ENCODE measurements around the gene HCAR2.
"Not testable (repeated sequence)": the region's sequence is repeated elsewhere in the genome, so short reads cannot be mapped to it uniquely, and the experiment has no call there.

The HCAR2 gene

DNA sequence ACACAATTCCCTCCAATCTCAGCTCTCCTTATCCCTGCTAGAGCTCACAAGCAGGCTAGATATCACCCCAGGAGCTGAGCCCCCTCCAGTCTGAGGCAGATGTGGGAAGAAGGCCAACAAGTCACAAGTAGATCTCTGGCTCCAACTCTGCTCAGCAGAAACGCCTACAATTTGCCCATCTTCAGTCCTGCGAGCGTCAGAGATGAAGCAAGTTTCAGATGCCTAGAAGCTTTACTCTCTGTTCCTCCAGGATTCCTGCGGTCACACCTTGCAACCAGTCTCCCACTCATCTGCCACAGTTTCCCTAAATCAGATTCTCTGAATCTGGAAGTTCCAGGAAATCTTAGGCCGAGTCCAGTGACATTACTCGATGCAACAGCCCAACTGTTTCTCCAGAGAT lies 12.1 kb upstream of the HCAR2 start:
- not testable (repeated sequence) for H3K4me1 ChIP-seq (ENCODE audit: control insufficient read depth, insufficient read depth, low read length); H3K4me3 ChIP-seq (ENCODE audit: insufficient read depth, low read depth, low read length); H3K27ac ChIP-seq (ENCODE audit: insufficient read depth, low read depth, low read length, poor library complexity, severe bottlenecking); H3K9me3 ChIP-seq (ENCODE audit: control insufficient read depth, low read length); H3K36me3 ChIP-seq (ENCODE audit: control insufficient read depth, insufficient read depth, low read length); H3K27me3 ChIP-seq (ENCODE audit: control insufficient read depth, insufficient read depth, low read length, poor library complexity, severe bottlenecking)
- WGBS, 2 experiments, result 95 to 98% methylated on average over 6 of the region's 6 CpGs

DNA sequence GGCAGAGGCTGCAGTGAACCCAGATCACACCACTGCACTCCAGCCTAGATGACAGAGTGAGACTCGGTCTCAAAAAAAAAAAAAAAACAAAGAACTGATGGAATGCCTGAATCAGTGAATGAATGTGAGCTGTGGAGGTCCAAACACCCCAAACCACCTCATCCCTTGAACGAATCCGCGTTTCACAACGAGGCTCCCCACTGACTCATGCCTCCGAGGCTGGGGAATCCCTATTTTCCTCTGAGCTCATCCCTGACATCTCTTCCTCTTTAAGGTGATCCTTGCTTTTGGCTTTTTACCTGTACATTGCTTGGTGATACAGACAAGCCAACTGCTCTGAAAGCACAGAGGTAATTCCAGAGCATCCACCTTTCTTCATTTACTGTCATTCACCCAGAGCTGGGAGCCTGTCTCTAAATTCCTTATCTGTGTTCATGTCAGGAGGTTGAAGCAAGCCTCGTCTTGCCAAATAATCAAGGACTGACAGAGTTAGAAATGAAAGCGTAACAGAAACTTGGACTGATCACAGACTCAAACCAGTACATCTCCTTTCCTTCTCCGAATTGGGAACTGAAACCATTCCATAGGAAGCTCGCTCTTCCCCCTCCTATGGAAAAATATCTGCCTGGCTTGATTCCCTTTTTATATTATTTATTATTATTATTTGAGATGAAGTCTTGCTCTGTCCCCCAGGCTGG lies 10.5 kb upstream of the HCAR2 start:
- not testable (repeated sequence) for H3K27me3 ChIP-seq (ENCODE audit: control insufficient read depth, insufficient read depth, low read length, poor library complexity, severe bottlenecking); H3K27ac ChIP-seq (ENCODE audit: insufficient read depth, low read depth, low read length, poor library complexity, severe bottlenecking); H3K36me3 ChIP-seq (ENCODE audit: control insufficient read depth, insufficient read depth, low read length); H3K4me1 ChIP-seq (ENCODE audit: control insufficient read depth, insufficient read depth, low read length); H3K4me3 ChIP-seq (ENCODE audit: insufficient read depth, low read depth, low read length); H3K9me3 ChIP-seq (ENCODE audit: control insufficient read depth, low read length)
- 95 to 97% methylated on average over 3 of the region's 10 CpGs for WGBS, 2 experiments

DNA sequence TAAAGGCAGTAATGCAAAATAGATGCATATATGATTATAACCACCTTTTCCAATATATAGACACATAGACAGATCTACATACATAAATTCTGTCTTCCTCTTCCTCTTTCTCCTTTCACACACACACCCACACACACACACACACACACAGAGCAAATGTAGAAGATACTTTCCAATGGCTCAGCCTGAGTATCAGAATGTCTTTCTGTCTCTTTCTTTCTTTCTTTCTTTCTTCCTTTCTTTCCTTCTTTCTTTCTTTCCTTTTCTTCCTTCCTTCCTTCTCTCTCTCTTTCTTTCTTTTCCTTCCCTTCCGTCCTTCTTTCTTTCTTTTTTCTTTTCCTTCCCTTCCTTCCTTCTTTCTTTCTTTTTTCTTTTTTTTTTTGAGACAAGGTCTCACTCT lies 8.1 kb upstream of the HCAR2 start:
- H3K4me3 ChIP-seq (ENCODE audit: insufficient read depth, low read depth, low read length); H3K27ac ChIP-seq (ENCODE audit: insufficient read depth, low read depth, low read length, poor library complexity, severe bottlenecking); H3K4me1 ChIP-seq (ENCODE audit: control insufficient read depth, insufficient read depth, low read length); H3K27me3 ChIP-seq (ENCODE audit: control insufficient read depth, insufficient read depth, low read length, poor library complexity, severe bottlenecking); H3K9me3 ChIP-seq (ENCODE audit: control insufficient read depth, low read length); H3K36me3 ChIP-seq (ENCODE audit: control insufficient read depth, insufficient read depth, low read length): not testable (repeated sequence)
- 83 to 90% methylated on average over 1 of the region's 1 CpG for WGBS, 2 experiments

DNA sequence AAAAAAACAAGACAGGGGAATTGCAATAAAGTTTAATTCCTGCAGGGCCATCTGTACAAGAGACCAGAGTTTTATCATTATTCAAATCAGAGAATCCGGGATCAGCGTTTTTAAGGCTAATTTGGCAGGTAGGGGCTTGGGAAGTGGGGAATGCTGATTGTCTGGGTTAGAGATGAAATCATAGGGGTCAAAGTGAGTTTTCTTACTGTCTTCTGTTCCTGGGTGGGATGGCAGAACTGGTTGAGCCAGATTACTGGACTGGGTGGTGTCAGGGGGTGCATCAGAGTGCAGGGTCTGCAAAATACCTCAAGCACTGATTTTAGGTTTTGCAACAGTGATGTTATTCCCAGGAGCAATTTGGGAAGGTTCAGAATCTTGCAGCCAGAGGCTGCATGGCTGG lies 7.2 kb upstream of the HCAR2 start:
- not testable (repeated sequence) for H3K4me3 ChIP-seq (ENCODE audit: insufficient read depth, low read depth, low read length); H3K9me3 ChIP-seq (ENCODE audit: control insufficient read depth, low read length); H3K4me1 ChIP-seq (ENCODE audit: control insufficient read depth, insufficient read depth, low read length); H3K27ac ChIP-seq (ENCODE audit: insufficient read depth, low read depth, low read length, poor library complexity, severe bottlenecking); H3K27me3 ChIP-seq (ENCODE audit: control insufficient read depth, insufficient read depth, low read length, poor library complexity, severe bottlenecking); H3K36me3 ChIP-seq (ENCODE audit: control insufficient read depth, insufficient read depth, low read length)
- WGBS, 2 experiments, result 89 to 94% methylated on average over 2 of the region's 2 CpGs

DNA sequence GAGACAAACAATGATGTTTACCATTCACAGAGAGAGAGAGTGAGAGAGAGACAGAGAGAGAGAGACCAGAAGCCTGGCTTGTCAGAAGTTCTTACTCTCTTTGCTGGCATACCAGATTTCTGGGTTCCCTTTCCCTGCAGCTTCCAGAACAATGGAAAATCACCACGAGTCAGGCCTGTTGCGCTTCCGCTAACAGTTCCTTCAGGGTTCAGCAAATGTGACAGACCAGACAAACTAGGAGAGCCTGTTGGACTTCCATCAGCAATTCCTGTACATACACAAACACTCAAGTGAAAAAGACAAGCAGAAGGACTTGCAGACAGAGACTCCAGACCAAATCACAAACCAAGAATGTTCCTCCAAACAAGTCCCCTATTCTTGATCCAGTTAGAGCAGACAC lies 6.1 kb upstream of the HCAR2 start:
- H3K4me1 ChIP-seq (ENCODE audit: control insufficient read depth, insufficient read depth, low read length); H3K27me3 ChIP-seq (ENCODE audit: control insufficient read depth, insufficient read depth, low read length, poor library complexity, severe bottlenecking); H3K4me3 ChIP-seq (ENCODE audit: insufficient read depth, low read depth, low read length); H3K27ac ChIP-seq (ENCODE audit: insufficient read depth, low read depth, low read length, poor library complexity, severe bottlenecking); H3K9me3 ChIP-seq (ENCODE audit: control insufficient read depth, low read length); H3K36me3 ChIP-seq (ENCODE audit: control insufficient read depth, insufficient read depth, low read length): not testable (repeated sequence)
- no CpG with 5 or more reads among the region's 3 CpGs for WGBS, 2 experiments

DNA sequence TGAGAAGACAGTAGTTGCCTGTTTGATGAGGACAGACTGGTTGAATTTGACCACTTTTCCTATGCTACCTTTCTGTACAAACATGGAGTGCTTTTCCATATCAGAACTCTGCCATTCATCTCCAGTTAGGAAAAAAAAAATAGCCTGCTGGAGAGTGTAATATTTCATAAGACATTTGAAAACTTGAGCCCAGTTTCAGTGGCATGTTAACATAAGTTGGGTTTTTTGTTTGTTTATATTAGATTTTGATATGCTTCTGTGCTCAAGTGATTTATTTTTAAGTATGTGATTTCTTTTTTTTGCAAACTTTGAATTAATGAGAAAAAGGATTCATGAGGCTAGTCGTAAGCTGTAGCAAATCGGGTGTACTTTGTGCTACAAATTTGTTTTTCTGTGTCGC lies 684 bp upstream of the HCAR2 start:
- not testable (repeated sequence) for H3K4me3 ChIP-seq (ENCODE audit: insufficient read depth, low read depth, low read length); H3K36me3 ChIP-seq (ENCODE audit: control insufficient read depth, insufficient read depth, low read length); H3K9me3 ChIP-seq (ENCODE audit: control insufficient read depth, low read length); H3K27me3 ChIP-seq (ENCODE audit: control insufficient read depth, insufficient read depth, low read length, poor library complexity, severe bottlenecking); H3K4me1 ChIP-seq (ENCODE audit: control insufficient read depth, insufficient read depth, low read length); H3K27ac ChIP-seq (ENCODE audit: insufficient read depth, low read depth, low read length, poor library complexity, severe bottlenecking)
- 100% methylated on average over 1 of the region's 3 CpGs; no CpG with 5 or more reads in 1 of the 2 experiments for WGBS, 2 experiments

DNA sequence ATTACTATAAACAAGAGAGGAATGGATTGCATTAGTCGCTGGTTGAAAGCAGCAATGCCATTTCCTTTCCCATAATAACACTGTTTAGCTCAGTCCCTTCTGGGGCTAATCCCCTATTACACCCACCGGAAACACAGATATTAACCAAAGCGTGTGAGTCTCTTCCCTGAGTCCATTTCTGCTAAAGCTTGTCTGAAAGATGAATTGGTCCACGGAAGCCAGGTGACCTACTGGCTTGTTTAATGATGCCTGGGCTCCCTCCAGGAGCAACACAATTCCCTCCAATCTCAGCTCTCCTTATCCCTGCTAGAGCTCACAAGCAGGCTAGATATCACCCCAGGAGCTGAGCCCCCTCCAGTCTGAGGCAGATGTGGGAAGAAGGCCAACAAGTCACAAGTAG lies 1.7 kb downstream of the HCAR2 start:
- not testable (repeated sequence) for H3K4me3 ChIP-seq (ENCODE audit: insufficient read depth, low read depth, low read length); H3K36me3 ChIP-seq (ENCODE audit: control insufficient read depth, insufficient read depth, low read length); H3K27ac ChIP-seq (ENCODE audit: insufficient read depth, low read depth, low read length, poor library complexity, severe bottlenecking); H3K27me3 ChIP-seq (ENCODE audit: control insufficient read depth, insufficient read depth, low read length, poor library complexity, severe bottlenecking); H3K4me1 ChIP-seq (ENCODE audit: control insufficient read depth, insufficient read depth, low read length); H3K9me3 ChIP-seq (ENCODE audit: control insufficient read depth, low read length)
- WGBS, 2 experiments, result 88 to 92% methylated on average over 4 of the region's 4 CpGs

DNA sequence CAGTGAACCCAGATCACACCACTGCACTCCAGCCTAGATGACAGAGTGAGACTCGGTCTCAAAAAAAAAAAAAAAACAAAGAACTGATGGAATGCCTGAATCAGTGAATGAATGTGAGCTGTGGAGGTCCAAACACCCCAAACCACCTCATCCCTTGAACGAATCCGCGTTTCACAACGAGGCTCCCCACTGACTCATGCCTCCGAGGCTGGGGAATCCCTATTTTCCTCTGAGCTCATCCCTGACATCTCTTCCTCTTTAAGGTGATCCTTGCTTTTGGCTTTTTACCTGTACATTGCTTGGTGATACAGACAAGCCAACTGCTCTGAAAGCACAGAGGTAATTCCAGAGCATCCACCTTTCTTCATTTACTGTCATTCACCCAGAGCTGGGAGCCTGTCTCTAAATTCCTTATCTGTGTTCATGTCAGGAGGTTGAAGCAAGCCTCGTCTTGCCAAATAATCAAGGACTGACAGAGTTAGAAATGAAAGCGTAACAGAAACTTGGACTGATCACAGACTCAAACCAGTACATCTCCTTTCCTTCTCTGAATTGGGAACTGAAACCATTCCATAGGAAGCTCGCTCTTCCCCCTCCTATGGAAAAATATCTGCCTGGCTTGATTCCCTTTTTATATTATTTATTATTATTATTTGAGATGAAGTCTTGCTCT lies 3.0 kb downstream of the HCAR2 start:
- H3K9me3 ChIP-seq (ENCODE audit: control insufficient read depth, low read length); H3K36me3 ChIP-seq (ENCODE audit: control insufficient read depth, insufficient read depth, low read length); H3K27me3 ChIP-seq (ENCODE audit: control insufficient read depth, insufficient read depth, low read length, poor library complexity, severe bottlenecking); H3K27ac ChIP-seq (ENCODE audit: insufficient read depth, low read depth, low read length, poor library complexity, severe bottlenecking); H3K4me1 ChIP-seq (ENCODE audit: control insufficient read depth, insufficient read depth, low read length); H3K4me3 ChIP-seq (ENCODE audit: insufficient read depth, low read depth, low read length): not testable (repeated sequence)
- 80% methylated on average over 1 of the region's 9 CpGs; no CpG with 5 or more reads in 1 of the 2 experiments for WGBS, 2 experiments

DNA sequence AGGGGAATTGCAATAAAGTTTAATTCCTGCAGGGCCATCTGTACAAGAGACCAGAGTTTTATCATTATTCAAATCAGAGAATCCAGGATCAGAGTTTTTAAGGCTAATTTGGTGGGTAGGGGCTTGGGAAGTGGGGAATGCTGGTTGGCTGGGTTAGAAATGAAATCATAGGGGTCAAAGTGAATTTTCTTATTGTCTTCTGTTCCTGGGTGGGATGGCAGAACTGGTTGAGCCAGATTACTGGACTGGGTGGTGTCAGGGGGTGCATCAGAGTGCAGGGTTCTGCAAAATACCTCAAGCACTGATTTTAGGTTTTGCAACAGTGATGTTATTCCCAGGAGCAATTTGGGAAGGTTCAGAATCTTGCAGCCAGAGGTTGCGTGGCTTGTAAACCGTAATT lies 6.2 kb downstream of the HCAR2 start:
- not testable (repeated sequence) for H3K9me3 ChIP-seq (ENCODE audit: control insufficient read depth, low read length); H3K4me1 ChIP-seq (ENCODE audit: control insufficient read depth, insufficient read depth, low read length); H3K27ac ChIP-seq (ENCODE audit: insufficient read depth, low read depth, low read length, poor library complexity, severe bottlenecking); H3K4me3 ChIP-seq (ENCODE audit: insufficient read depth, low read depth, low read length); H3K27me3 ChIP-seq (ENCODE audit: control insufficient read depth, insufficient read depth, low read length, poor library complexity, severe bottlenecking); H3K36me3 ChIP-seq (ENCODE audit: control insufficient read depth, insufficient read depth, low read length)
- WGBS, 2 experiments, result 97 to 98% methylated on average over 2 of the region's 2 CpGs

DNA sequence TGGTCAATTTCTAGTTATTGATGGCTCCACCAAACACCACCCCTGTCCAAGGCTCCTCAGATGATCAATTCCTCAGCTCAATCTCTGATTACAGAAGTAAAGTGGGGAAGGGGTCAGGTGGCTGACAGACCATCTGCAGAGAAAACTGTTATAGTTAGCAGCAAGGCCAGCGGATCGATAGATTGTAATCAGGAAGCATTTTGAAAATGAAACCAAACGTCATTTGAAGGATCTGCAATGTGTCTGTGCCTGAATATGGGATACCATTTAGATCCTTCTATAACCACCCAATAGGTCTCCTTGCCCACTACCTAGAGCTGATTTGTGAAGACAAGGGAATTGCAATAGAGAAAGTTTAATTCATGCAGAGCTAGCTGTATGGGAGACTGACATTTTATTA lies 11.6 kb downstream of the HCAR2 start:
- no peak overlapping the region for H3K4me3 ChIP-seq (ENCODE audit: insufficient read depth, low read depth, low read length)
- 93 to 95% methylated on average over 3 of the region's 3 CpGs for WGBS, 2 experiments
- no peak overlapping the region for H3K27ac ChIP-seq (ENCODE audit: insufficient read depth, low read depth, low read length, poor library complexity, severe bottlenecking)
- no peaks in the 10 kb centered on the region for H3K36me3 ChIP-seq (ENCODE audit: control insufficient read depth, insufficient read depth, low read length)
- no peaks in the 10 kb centered on the region for H3K4me1 ChIP-seq (ENCODE audit: control insufficient read depth, insufficient read depth, low read length)
- no peaks in the 10 kb centered on the region for H3K9me3 ChIP-seq (ENCODE audit: control insufficient read depth, low read length)
- H3K27me3 ChIP-seq (ENCODE audit: control insufficient read depth, insufficient read depth, low read length, poor library complexity, severe bottlenecking), result no peaks in the 10 kb centered on the region

DNA sequence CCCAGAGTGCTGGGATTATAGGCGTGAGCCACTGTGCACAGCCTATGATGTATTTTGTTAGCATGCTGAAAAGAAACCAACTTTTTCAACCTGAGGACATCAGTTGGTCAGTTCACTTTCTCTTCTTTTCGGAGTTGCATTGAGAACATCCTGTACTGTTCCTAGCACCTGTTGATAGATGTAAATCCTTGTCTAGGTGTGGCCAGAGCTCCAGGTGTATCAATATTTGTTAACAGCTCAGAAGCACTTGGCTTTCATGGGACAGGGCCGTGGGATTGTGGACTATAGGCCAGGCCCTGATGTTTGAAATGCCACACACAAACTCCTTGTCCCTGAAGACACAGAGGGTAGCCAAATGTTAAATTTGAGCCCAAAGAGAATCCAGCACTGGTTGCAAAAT lies 14.9 kb downstream of the HCAR2 start:
- no peak overlapping the region for H3K4me3 ChIP-seq (ENCODE audit: insufficient read depth, low read depth, low read length)
- no peaks in the 10 kb centered on the region for H3K27me3 ChIP-seq (ENCODE audit: control insufficient read depth, insufficient read depth, low read length, poor library complexity, severe bottlenecking)
- no peak overlapping the region for H3K27ac ChIP-seq (ENCODE audit: insufficient read depth, low read depth, low read length, poor library complexity, severe bottlenecking)
- WGBS, 2 experiments, result 95 to 96% methylated on average over 3 of the region's 3 CpGs
- H3K4me1 ChIP-seq (ENCODE audit: control insufficient read depth, insufficient read depth, low read length), result no peaks in the 10 kb centered on the region
- H3K36me3 ChIP-seq (ENCODE audit: control insufficient read depth, insufficient read depth, low read length), result no peaks in the 10 kb centered on the region
- no peaks in the 10 kb centered on the region for H3K9me3 ChIP-seq (ENCODE audit: control insufficient read depth, low read length)
